Measurements from ENCODE around the gene SUCLG1. TPM values are rescaled to one million over a fixed set of nuclear protein-coding genes. Genes with fewer than 3 reads are reported as not detected.

SUCLG1 gene
- total RNA-seq, 2 experiments from 2014 or later, result 67.1 to 72.8 TPM

DNA sequence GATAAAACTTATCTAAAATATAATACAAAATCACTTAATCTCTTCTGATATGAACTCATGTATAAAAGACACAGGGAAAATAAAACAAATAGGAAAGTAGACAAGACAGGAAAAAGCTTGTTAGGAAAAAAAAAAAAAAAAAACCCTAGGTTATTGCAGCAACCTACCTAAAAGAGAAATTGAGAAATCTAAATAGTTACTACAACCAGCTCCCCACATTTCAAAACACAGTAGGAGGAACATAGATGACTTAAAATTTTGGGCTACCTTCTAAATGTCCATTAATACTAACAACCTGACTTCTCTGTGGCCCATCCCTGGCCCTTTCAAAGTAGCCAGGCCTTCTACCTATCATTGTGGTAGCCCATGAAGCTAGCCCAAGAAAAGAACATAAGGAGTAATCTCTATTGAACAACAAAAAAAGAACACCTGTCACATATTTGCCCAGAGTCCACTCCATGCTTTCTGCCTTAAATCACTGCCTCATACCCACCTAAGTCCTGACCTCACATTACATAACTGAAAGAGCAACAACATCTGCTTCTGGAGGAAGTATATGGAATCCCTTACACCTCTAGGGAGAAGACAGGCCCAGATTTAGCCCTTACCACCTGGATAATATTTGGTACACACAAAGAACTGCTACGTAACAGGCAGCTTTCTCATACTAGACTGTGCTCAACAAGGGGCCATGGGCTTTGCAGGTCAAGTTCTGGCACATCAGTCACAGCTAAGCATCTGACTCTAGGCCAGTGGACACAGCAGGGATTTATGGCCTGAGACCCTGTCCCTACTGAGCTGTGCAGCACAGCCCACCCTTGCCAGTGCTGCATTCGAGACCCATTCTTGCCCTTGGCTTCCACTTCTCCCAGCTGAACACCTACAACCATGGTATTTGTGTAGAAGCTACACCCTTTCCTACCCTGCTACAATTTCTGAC is 8.5 kb downstream of the SUCLG1 start:
- no peak overlapping the region for H3K27ac Mint-ChIP-seq
- H3K4me1 Mint-ChIP-seq, result peaks cover 39% of the 10 kb centered on the region
- H3K9me3 Mint-ChIP-seq, result no peaks in the 10 kb centered on the region
- DNase-seq, result no peak
- H3K36me3 Mint-ChIP-seq, result peaks cover 9% of the 10 kb centered on the region
- H3K4me3 Mint-ChIP-seq, result no peak overlapping the region
- no peaks in the 10 kb centered on the region for H3K27me3 Mint-ChIP-seq

DNA sequence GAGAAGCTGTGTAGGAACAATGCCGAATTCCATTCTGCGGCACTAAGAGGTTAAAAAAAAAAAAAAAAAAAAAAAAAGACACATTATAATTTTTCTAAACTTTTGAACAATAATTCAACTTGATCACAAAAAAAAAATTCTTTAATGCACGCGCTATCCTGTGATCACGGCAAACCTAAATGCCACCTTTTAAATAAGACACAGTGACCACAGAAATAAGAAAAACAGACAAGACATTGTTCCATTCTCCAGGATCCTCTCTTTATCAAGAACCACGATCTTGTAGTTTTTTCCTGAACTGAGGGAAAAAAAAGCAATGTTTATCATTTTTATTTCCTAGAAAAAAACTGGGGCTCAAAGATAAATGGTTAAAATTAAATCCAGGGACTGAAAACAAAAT is 9.4 kb downstream of the SUCLG1 start:
- Mint-ChIP-seq H3K27me3 (no peaks in the 10 kb centered on the region), H3K27ac (no peak overlapping the region), H3K9me3 (no peaks in the 10 kb centered on the region), H3K4me3 (no peak overlapping the region), H3K4me1 (peaks cover 38% of the 10 kb centered on the region), H3K36me3 (peaks cover 14% of the 10 kb centered on the region)
- no peak for DNase-seq

DNA sequence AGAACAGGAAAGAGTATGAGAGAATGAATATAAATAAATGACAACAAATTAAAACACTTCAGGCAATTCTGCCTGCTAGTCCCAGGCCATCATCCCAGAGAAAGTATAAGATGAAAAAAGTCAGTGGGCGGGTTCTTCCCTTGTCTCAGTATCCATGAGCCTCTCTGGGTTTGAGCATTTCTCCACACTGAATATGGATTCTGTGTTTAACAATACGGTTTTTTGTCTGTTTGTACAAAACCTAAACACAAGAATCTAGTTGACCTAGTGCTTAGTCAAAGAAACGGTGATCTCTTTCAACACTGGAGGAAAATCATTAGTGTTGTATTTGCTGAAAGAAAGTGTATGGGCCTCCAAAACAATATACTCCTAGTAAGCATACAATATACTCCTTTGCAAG is 10.0 kb downstream of the SUCLG1 start:
- Mint-ChIP-seq H3K4me1 (peaks cover 32% of the 10 kb centered on the region), H3K27me3 (no peaks in the 10 kb centered on the region), H3K27ac (no peak overlapping the region), H3K4me3 (no peak overlapping the region), H3K36me3 (peaks cover 16% of the 10 kb centered on the region), H3K9me3 (no peaks in the 10 kb centered on the region)
- DNase-seq, result no peak

DNA sequence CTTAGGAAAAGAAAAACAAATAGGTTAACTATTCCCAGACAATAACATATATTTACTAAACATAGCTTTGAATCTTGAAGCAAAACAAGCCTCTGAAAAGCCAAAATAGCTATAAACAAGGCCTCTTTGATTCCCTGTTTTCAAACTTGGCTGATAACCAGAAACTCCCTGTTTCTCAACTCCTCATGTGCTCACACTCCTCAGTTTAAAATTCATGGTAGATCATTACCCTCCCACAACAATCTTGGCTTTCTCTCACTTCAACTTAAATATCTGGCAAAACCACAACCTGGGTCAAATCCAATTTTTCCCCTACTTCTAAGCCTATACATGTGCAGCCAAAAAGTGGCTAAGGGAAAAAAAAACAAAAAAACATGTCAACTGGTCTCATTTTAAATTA is 15.6 kb downstream of the SUCLG1 start:
- no peaks in the 10 kb centered on the region for H3K27me3 Mint-ChIP-seq
- no peaks in the 10 kb centered on the region for H3K9me3 Mint-ChIP-seq
- DNase-seq, result no peak
- H3K4me3 Mint-ChIP-seq, result no peak overlapping the region
- no peak overlapping the region for H3K27ac Mint-ChIP-seq
- peaks cover 16% of the 10 kb centered on the region for H3K4me1 Mint-ChIP-seq
- peaks cover 44% of the 10 kb centered on the region for H3K36me3 Mint-ChIP-seq

DNA sequence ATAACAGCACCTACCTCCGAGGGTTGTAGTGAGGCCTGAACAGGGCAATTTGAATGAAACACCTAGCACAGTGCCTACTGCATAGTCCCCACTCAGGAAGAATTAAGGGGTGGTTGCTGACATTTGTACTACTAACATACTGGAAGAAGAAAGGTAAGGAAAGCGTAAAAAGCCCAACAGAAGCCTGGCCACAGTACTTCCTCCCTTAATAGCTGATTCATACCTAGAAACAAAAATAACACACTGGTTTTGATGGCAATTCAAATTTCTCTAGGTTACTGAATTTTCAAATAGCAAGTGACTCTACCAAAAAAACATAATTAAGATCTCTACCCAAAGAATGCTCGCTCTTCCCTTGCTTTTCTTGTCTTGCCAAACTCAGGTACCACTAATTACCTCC is 16.2 kb downstream of the SUCLG1 start:
- H3K27me3 Mint-ChIP-seq, result no peaks in the 10 kb centered on the region
- DNase-seq, result no peak
- peaks cover 43% of the 10 kb centered on the region for H3K36me3 Mint-ChIP-seq
- no peak overlapping the region for H3K27ac Mint-ChIP-seq
- H3K4me3 Mint-ChIP-seq, result no peak overlapping the region
- H3K9me3 Mint-ChIP-seq, result no peaks in the 10 kb centered on the region
- peaks cover 14% of the 10 kb centered on the region for H3K4me1 Mint-ChIP-seq

DNA sequence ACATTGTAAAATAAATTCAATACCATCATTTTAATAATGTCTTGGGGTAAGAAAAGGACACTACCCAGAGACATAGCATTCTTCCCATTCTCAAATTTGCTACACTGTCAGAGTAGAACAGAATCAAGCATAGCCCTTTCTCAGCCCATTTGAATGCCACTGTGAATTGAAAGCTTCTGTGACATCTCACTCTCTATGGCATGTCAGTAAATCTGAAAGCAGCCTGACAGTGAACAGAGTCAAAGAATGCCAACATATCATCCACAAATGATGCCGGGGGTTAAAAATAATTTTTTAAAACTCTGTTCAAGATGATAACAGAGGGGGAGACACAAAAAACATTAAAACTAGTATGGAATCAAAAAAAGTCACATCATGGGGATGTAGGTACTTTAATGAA is 17.6 kb downstream of the SUCLG1 start:
- DNase-seq, result no peak
- H3K27me3 Mint-ChIP-seq, result no peaks in the 10 kb centered on the region
- no peak overlapping the region for H3K27ac Mint-ChIP-seq
- H3K9me3 Mint-ChIP-seq, result no peaks in the 10 kb centered on the region
- H3K36me3 Mint-ChIP-seq, result peaks cover 43% of the 10 kb centered on the region
- H3K4me3 Mint-ChIP-seq, result no peak overlapping the region
- H3K4me1 Mint-ChIP-seq, result peaks cover 12% of the 10 kb centered on the region

DNA sequence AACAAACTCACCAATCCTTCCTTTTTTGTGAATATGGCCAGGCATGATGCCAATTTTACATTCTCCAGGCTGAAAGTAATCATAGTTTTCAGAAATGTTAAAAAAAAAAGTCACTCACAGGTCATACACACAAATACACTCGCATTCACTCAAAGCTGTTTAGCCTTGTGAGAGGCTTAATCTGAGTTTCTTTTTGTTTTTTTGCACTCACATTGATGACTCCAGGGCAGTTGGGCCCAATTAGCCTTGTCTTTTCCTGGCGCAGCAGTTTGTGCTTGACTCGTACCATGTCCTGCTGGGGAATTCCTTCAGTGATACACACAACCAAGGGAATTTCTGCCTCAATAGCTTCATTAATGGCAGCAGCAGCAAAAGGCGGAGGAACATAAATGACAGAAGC is 18.0 kb downstream of the SUCLG1 start:
- peaks cover 41% of the 10 kb centered on the region for H3K36me3 Mint-ChIP-seq
- H3K27ac Mint-ChIP-seq, result no peak overlapping the region

DNA sequence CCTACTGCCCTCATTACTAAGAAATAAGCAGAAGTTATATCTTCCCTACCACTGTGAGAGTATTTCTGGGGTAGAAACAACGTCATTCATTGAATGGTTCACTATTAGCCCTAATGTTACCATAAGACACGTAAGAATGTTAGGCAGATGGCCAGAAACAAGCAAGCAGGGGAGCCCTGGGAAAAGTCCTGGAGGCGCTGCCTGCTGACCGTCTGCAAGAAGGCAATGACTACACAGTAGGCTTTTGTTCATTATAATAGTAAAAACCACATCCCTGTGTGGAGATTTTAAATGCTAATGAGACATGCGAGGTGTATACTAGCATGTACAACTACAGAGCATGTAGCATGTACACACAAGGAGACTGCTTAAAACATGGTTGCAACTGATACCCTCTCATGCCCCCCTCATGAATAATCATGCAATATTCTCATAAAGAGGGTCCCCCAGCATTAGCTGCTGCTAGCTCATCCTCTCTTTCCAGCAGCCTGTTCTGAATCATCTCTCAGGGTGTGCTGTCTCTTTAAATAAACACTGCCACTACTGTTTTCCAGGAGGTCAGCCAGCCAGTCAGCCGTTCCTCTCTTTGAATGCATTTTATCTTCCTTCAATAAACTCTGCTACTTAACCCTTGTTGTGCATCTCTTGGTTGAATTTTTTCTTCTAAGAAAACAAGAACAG is 23.6 kb downstream of the SUCLG1 start:
- H3K27me3 Mint-ChIP-seq, result no peaks in the 10 kb centered on the region
- H3K9me3 Mint-ChIP-seq, result no peaks in the 10 kb centered on the region
- no peaks in the 10 kb centered on the region for H3K4me1 Mint-ChIP-seq
- no peak for DNase-seq
- H3K4me3 Mint-ChIP-seq, result no peak overlapping the region
- H3K36me3 Mint-ChIP-seq, result peaks cover 8% of the 10 kb centered on the region
- H3K27ac Mint-ChIP-seq, result no peak overlapping the region

More for the DNA sequence above, 18.0 kb downstream of the SUCLG1 start:
- no peaks in the 10 kb centered on the region for H3K27me3 Mint-ChIP-seq
- no peaks in the 10 kb centered on the region for H3K9me3 Mint-ChIP-seq
- H3K4me3 Mint-ChIP-seq, result no peak overlapping the region
- DNase-seq, result no peak
- H3K4me1 Mint-ChIP-seq, result peaks cover 12% of the 10 kb centered on the region

DNA sequence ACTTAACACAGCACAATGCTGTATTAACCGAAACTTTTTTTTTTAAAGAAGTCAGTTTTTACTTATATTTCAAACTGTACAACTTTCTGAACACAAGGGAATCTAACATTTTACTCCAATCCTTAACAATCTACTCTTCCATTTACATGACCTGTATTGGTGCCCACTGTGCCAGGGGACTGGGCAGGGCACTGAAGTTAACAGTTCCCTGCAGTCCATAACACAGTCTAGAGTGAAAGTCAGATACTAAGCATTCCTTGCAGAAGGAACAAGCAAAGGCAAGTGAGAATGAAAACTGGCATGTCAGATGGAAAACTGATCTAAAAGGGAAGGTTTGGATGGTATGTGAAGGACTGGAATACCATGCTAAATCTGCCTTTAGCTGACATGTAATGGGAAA is 29.8 kb downstream of the SUCLG1 start:
- no peaks in the 10 kb centered on the region for H3K27me3 Mint-ChIP-seq
- H3K36me3 Mint-ChIP-seq, result peaks cover 5% of the 10 kb centered on the region
- no peak for DNase-seq
- H3K27ac Mint-ChIP-seq, result no peak overlapping the region
- peaks cover 2% of the 10 kb centered on the region for H3K4me1 Mint-ChIP-seq
- H3K4me3 Mint-ChIP-seq, result no peak overlapping the region
- no peaks in the 10 kb centered on the region for H3K9me3 Mint-ChIP-seq

DNA sequence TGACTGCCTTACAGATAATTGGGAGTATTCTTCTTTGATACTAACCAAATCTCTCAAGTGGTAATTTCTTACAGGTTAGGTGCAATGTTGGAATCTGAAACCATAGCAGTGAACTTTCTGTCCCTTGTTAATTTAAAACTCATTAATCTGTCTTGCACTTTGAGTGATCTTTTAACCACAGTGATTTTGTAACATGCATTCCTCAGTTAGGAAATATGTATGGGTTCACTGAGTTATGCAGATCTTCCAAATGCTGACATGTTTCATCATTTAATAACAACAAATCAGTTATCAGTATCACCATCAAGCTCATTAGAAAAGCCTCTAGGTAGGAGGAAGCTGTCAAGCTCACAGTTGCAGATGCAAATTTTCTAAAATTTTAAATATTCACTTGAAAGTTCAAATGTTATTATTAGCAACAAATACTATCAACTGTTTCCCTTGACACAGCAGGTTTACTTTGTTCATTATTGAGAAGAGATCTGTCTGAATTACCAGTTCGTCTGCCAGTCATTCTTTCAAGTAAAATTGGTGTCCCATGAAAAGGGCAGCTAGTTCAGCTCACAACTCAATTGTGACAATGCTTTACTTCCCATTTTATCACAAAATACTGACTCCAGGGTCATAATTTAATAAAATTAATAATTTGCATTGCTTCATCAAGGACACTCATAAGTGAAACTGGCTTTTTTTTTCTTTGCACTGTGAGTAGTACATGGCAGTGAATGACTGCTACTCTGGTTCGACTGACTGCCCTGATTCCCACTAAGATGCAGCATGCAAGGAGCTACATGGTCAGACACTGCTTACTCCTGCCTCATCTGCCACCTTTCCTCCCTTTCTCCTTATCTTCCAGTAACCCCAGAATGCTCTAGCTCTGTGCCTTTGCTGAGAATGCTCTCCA is 31.6 kb downstream of the SUCLG1 start:
- no peaks in the 10 kb centered on the region for H3K9me3 Mint-ChIP-seq
- no peak for DNase-seq
- peaks cover 2% of the 10 kb centered on the region for H3K4me1 Mint-ChIP-seq
- peaks cover 10% of the 10 kb centered on the region for H3K36me3 Mint-ChIP-seq
- H3K27ac Mint-ChIP-seq, result peak overlapping the region; percentile 13
- H3K27me3 Mint-ChIP-seq, result no peaks in the 10 kb centered on the region
- no peak overlapping the region for H3K4me3 Mint-ChIP-seq

DNA sequence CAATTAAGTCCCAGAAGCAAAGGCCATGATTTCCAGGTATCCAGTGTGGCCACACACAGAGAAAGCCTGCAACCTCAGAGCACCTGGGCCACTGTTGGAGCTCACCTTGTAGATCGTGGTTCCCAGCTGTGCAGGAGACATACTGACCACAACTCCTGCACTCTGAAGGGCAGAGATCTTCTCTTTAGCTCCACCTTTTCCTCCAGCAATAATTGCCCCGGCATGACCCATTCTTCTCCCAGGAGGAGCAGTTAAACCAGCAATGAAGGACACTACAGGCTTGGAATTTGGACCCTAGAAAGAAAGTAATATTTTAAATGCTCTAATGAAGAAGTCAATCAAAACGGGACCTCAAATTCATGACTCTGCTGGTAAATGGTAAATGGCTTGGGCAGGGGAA is 33.8 kb downstream of the SUCLG1 start:
- Mint-ChIP-seq H3K27me3 (no peaks in the 10 kb centered on the region), H3K36me3 (peaks cover 10% of the 10 kb centered on the region), H3K9me3 (no peaks in the 10 kb centered on the region), H3K4me1 (peaks cover 2% of the 10 kb centered on the region), H3K27ac (no peak overlapping the region), H3K4me3 (no peak overlapping the region)
- DNase-seq, result no peak

DNA sequence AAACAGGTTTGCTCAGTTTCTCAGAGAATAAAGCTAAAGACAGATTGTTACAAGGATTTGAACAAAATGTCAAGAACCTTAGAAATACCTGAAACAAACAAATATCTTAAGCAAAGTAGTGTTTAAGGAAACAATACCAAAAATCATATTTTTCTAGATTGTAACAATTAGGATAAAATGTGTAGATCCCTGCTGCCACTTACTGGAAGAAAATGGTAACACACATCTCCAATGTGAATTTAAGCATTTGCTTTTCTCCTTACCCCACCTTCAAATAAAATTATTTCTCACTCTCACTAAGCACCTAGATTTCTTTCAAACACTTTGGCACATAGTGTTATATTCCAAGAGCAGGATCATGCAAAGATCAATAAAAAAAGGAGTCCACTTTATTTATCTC is 34.9 kb downstream of the SUCLG1 start:
- Mint-ChIP-seq H3K4me3 (no peak overlapping the region), H3K9me3 (no peaks in the 10 kb centered on the region), H3K4me1 (peaks cover 2% of the 10 kb centered on the region), H3K36me3 (peaks cover 10% of the 10 kb centered on the region), H3K27ac (no peak overlapping the region), H3K27me3 (no peaks in the 10 kb centered on the region)
- no peak for DNase-seq

DNA sequence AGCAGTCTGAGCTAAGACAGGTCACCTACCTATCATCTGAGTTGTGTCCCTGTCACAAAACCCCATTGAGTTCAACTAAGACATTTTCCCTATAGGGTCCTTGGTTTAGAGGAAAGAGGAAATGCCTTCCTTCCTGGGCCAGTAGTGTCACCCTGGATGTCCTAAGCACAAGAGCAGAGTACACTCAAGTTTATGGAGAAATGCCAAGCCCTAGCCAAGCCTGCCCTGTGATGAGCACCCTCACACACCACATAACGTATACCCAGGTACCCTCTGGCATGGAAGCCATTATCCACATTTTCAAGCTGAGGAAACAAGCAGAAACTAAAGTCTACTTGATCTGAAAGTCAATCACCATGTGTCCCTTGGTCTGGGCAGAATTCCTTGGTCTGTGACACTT is 37.3 kb downstream of the SUCLG1 start:
- H3K27ac Mint-ChIP-seq, result no peak overlapping the region
- H3K27me3 Mint-ChIP-seq, result no peaks in the 10 kb centered on the region
- H3K4me3 Mint-ChIP-seq, result no peak overlapping the region
- H3K4me1 Mint-ChIP-seq, result peaks cover 2% of the 10 kb centered on the region
- H3K9me3 Mint-ChIP-seq, result no peaks in the 10 kb centered on the region
- H3K36me3 Mint-ChIP-seq, result peaks cover 8% of the 10 kb centered on the region
- no peak for DNase-seq

DNA sequence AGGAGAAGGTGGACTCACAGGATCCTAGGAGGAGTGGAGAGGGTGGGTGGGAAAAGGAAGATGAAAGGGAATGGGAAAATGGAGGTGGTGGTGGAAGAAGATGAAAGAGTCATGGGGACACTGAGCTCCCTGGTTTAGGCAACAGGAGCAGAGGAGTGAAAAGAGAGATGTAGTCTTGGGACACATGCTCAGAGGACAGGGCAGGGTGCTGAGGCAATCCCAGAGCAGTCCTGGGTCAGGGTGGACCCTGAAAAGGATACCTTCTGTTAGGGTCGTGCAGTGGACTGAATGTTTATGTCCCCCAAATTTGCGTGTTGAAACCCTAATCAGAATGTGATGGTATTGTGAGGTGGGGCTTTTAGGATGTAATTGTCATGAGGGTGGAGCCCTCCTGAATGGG is 37.9 kb downstream of the SUCLG1 start:
- H3K4me3 Mint-ChIP-seq, result no peak overlapping the region
- no peak overlapping the region for H3K27ac Mint-ChIP-seq
- no peaks in the 10 kb centered on the region for H3K27me3 Mint-ChIP-seq
- peaks cover 8% of the 10 kb centered on the region for H3K36me3 Mint-ChIP-seq
- no peak for DNase-seq
- H3K4me1 Mint-ChIP-seq, result peaks cover 2% of the 10 kb centered on the region
- no peaks in the 10 kb centered on the region for H3K9me3 Mint-ChIP-seq
